ENCODE measurements around the gene CCDC158. TPM values are rescaled to one million over a fixed set of nuclear protein-coding genes. Genes with fewer than 3 reads are reported as not detected.

The CCDC158 gene
- total RNA-seq, 1 donor from 2014 or later = 0.64 TPM

- no peaks in the 10 kb centered on the region for H3K27me3 ChIP-seq
- DNase-seq (no peak), ATAC-seq (no peak)
- intact Hi-C loops (cut with DNase I) = no loop called here
- TF ChIP-seq CTCF (IDR thresholded peaks at IDR 0.05) = no peak
- no peaks in the 10 kb centered on the region for H3K4me1 ChIP-seq
- no peak overlapping the region for H3K27ac ChIP-seq
- no peak overlapping the region for H3K4me3 ChIP-seq
- H3K9me3 ChIP-seq = no peaks in the 10 kb centered on the region
- H3K36me3 ChIP-seq = no peaks in the 10 kb centered on the region
Measured at GRCh38 chr4:76441881-76442280, 20.9 kb upstream of the CCDC158 start.

GRCh38 chr4:76439491-76439890 lies 18.6 kb upstream of the CCDC158 start:
- peaks cover 7% of the 10 kb centered on the region for H3K4me1 ChIP-seq
- H3K36me3 ChIP-seq = no peaks in the 10 kb centered on the region
- intact Hi-C loops (cut with DNase I) = no loop called here
- ATAC-seq = no peak
- H3K27me3 ChIP-seq = no peaks in the 10 kb centered on the region
- no peak for DNase-seq
- H3K9me3 ChIP-seq = no peaks in the 10 kb centered on the region
- TF ChIP-seq CTCF (IDR thresholded peaks at IDR 0.05) = no peak
- H3K27ac ChIP-seq = no peak overlapping the region
- H3K4me3 ChIP-seq = no peak overlapping the region

- Histone ChIP-seq H3K27me3 (no peaks in the 10 kb centered on the region), H3K36me3 (no peaks in the 10 kb centered on the region), H3K27ac (peak overlapping the region; percentile 53), H3K9me3 (no peaks in the 10 kb centered on the region), H3K4me3 (peak overlapping the region; percentile 42), H3K4me1 (peaks cover 7% of the 10 kb centered on the region)
- intact Hi-C loops (cut with DNase I) = no loop called here
- DNase-seq = no peak
- no peak for ATAC-seq
- no peak for TF ChIP-seq CTCF (IDR thresholded peaks at IDR 0.05)
Measured at GRCh38 chr4:76435528-76436319, 14.8 kb upstream of the CCDC158 start.

GRCh38 chr4:76434901-76435527 lies 14.1 kb upstream of the CCDC158 start, which contains the start of gene SHROOM3:
SHROOM3 (plus strand) TSS chr4:76435229; CDS start chr4:76436053, 824 bp downstream.
- H3K27me3 ChIP-seq = no peaks in the 10 kb centered on the region
- no peaks in the 10 kb centered on the region for H3K36me3 ChIP-seq
- peak within 1 kb of the TSS; percentile 53 for H3K27ac ChIP-seq
- DNase-seq (no peak), ATAC-seq (peak; percentile 69)
- no peak for TF ChIP-seq CTCF (IDR thresholded peaks at IDR 0.05)
- H3K9me3 ChIP-seq = no peaks in the 10 kb centered on the region
- H3K4me3 ChIP-seq = peak within 1 kb of the TSS; percentile 42
- intact Hi-C loops (cut with DNase I) = no loop called here
- peaks cover 7% of the 10 kb centered on the region for H3K4me1 ChIP-seq

GRCh38 chr4:76430519-76431388 lies 9.8 kb upstream of the CCDC158 start:
- Histone ChIP-seq H3K4me3 (no peak overlapping the region), H3K4me1 (peaks cover 4% of the 10 kb centered on the region), H3K27ac (no peak overlapping the region), H3K9me3 (no peaks in the 10 kb centered on the region), H3K27me3 (no peaks in the 10 kb centered on the region), H3K36me3 (no peaks in the 10 kb centered on the region)
- ATAC-seq (peak; percentile 44), DNase-seq (no peak)
- intact Hi-C loops (cut with DNase I) = no loop called here
- TF ChIP-seq CTCF (IDR thresholded peaks at IDR 0.05) = peak; percentile 66

Data from upper lobe of right lung (tissue), 1 donor.